BLaER1 (cell line): ENCODE measurements around the gene ABCB9.
A peak's percentile ranks its signal among the peaks of the same experiment; 100 is the strongest.

ENCODE experiments used
- H3K27ac ChIP-seq: shearing (Covaris generic); formaldehyde crosslinking; 2 replicates; pipeline ENCODE4 v1.8.1; 2022
- H3K27me3 ChIP-seq: shearing (Covaris generic); formaldehyde crosslinking; 2 replicates; pipeline ENCODE4 v1.8.1; 2022
- H3K36me3 ChIP-seq: shearing (Covaris generic); formaldehyde crosslinking; 2 replicates; pipeline ENCODE4 v1.8.1; 2022
- H3K4me1 ChIP-seq: shearing (Covaris generic); formaldehyde crosslinking; 2 replicates; pipeline ENCODE4 v1.8.1; 2022
- H3K4me2 ChIP-seq: shearing (Covaris generic); formaldehyde crosslinking; 2 replicates; pipeline ENCODE4 v1.8.1; 2022
- H3K4me3 ChIP-seq: shearing (Covaris generic); formaldehyde crosslinking; 2 replicates; pipeline ENCODE4 v1.8.1; 2022
- H3K9ac ChIP-seq: shearing (Covaris generic); formaldehyde crosslinking; 2 replicates; pipeline ENCODE4 v1.8.1; 2022
- H3K9me3 ChIP-seq: shearing (Covaris generic); formaldehyde crosslinking; 2 replicates; pipeline ENCODE4 v1.8.1; 2022
- H4K20me1 ChIP-seq: shearing (Covaris generic); formaldehyde crosslinking; 2 replicates; pipeline ENCODE4 v1.8.1; 2022
- Cebpa-rat ChIP-seq: shearing (Covaris generic); IDR thresholded peaks from 2 replicates; pipeline ENCODE4 v1.8.1; 2022

Gene ABCB9

DNA sequence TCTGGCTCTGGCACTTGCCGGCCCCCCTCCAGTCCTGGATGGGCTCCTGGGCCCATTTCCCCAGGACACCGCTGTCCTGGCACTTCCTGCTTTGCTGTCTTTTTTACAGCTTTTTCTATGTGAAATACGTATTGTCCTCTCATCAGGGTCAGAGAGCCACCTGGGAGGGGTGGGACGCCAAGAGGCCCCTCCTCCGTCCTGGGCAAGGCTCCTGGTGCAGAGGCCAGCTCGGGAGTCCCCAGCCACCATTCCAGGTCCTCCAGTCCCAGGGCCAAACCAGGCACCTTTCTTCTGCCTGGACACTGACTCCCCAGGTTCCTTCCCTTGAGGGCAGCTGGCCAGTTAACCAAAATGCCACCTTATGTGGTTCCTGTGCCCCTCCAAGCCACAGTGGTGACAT, 37.0 kb upstream of the ABCB9 start:
- TF ChIP-seq Cebpa-rat = no peak
- H3K36me3 ChIP-seq = peaks cover 46% of the 10 kb centered on the region
- H3K4me2 ChIP-seq = no peak overlapping the region
- H3K27ac ChIP-seq = no peak overlapping the region
- H4K20me1 ChIP-seq = peaks cover 43% of the 10 kb centered on the region
- peaks cover 35% of the 10 kb centered on the region for H3K4me1 ChIP-seq
- H3K4me3 ChIP-seq = no peak overlapping the region
- H3K9me3 ChIP-seq = no peaks in the 10 kb centered on the region
- H3K27me3 ChIP-seq = no peaks in the 10 kb centered on the region
- H3K9ac ChIP-seq = no peak overlapping the region

- H3K27ac ChIP-seq = no peak overlapping the region
- peak overlapping the region; percentile 86 for H3K4me2 ChIP-seq
- H3K4me1 ChIP-seq = peaks cover 41% of the 10 kb centered on the region
- no peaks in the 10 kb centered on the region for H3K27me3 ChIP-seq
- peaks cover 48% of the 10 kb centered on the region for H3K36me3 ChIP-seq
- peaks cover 45% of the 10 kb centered on the region for H4K20me1 ChIP-seq
- no peak for TF ChIP-seq Cebpa-rat
- no peak overlapping the region for H3K9ac ChIP-seq
- H3K9me3 ChIP-seq = no peaks in the 10 kb centered on the region
- no peak overlapping the region for H3K4me3 ChIP-seq
Observed at GRCh38 chr12:123001464-123001863, 35.2 kb upstream of the ABCB9 start.

DNA sequence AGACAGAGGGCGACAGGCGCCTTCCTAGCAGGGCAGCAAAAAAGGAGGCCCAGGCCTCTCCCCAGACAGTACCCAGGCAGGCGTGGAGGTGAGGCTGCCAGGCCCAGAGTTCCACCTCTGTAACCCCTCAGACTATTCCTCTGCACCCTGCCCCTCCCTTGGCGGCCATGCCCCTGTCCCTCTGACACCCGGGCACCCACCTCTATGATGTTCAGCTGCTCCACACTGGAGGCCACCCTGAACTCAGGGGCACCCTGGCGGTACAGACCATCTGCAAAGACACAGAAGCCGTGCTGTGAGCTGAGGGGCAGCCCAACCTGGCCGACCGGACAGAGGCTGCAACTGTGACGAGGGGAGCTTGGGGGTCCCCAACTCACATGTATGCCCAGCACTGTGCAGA, 34.3 kb upstream of the ABCB9 start:
- Histone ChIP-seq H3K27me3 (no peaks in the 10 kb centered on the region), H3K9ac (peak overlapping the region; percentile 57; the same call in 1 of the 2 replicates), H3K4me1 (peaks cover 41% of the 10 kb centered on the region), H3K36me3 (peaks cover 52% of the 10 kb centered on the region), H3K27ac (0 out of 2 replicates have a peak overlapping the region, but pooled peaks have one; percentile 19), H3K4me2 (peak overlapping the region; percentile 86), H4K20me1 (peaks cover 45% of the 10 kb centered on the region), H3K9me3 (no peaks in the 10 kb centered on the region), H3K4me3 (peak overlapping the region; percentile 18)
- no peak for TF ChIP-seq Cebpa-rat

DNA sequence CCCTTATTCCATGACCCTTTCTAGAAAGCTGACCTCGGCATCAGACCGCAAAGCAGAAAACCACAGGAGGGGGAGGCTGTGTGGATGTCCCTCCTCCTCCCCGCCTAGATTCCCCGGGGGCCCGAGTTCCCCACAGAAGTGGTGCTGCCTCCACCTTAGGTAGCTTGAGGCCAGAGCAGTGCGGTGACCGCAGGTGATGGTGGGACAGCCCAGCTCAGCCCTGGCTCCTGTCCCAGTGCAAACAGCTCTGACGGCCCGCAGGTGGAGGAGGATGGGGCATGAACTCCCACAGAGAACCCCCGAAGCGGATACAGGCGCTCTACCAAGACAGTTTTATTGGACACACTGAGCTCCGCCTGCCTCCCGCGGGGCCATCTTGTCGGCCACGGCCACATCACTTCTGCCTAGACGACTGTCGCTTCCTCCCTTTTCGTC, 33.7 kb upstream of the ABCB9 start:
- Histone ChIP-seq H3K4me1 (peaks cover 41% of the 10 kb centered on the region), H4K20me1 (peaks cover 45% of the 10 kb centered on the region), H3K9me3 (no peaks in the 10 kb centered on the region), H3K27ac (0 out of 2 replicates have a peak overlapping the region, but pooled peaks have one; percentile 19), H3K4me3 (peak overlapping the region; percentile 18), H3K36me3 (peaks cover 52% of the 10 kb centered on the region), H3K9ac (no peak overlapping the region), H3K27me3 (no peaks in the 10 kb centered on the region), H3K4me2 (peak overlapping the region; percentile 86)
- TF ChIP-seq Cebpa-rat = no peak

GRCh38 chr12:122999196-122999946, 33.1 kb upstream of the ABCB9 start:
- H3K4me3 ChIP-seq = no peak overlapping the region
- H3K27ac ChIP-seq = no peak overlapping the region
- H3K9me3 ChIP-seq = no peaks in the 10 kb centered on the region
- no peak for TF ChIP-seq Cebpa-rat
- no peaks in the 10 kb centered on the region for H3K27me3 ChIP-seq
- H3K36me3 ChIP-seq = peaks cover 50% of the 10 kb centered on the region
- peak overlapping the region; percentile 86 for H3K4me2 ChIP-seq
- peaks cover 45% of the 10 kb centered on the region for H4K20me1 ChIP-seq
- H3K9ac ChIP-seq = no peak overlapping the region
- peaks cover 41% of the 10 kb centered on the region for H3K4me1 ChIP-seq

GRCh38 chr12:122998316-122998715, 32.1 kb upstream of the ABCB9 start:
- no peak for TF ChIP-seq Cebpa-rat
- Histone ChIP-seq H3K4me3 (no peak overlapping the region), H3K9me3 (no peaks in the 10 kb centered on the region), H4K20me1 (peaks cover 45% of the 10 kb centered on the region), H3K4me1 (peaks cover 41% of the 10 kb centered on the region), H3K36me3 (peaks cover 40% of the 10 kb centered on the region; the same call in 1 of the 2 replicates), H3K9ac (no peak overlapping the region), H3K4me2 (no peak overlapping the region), H3K27ac (no peak overlapping the region), H3K27me3 (no peaks in the 10 kb centered on the region)

DNA sequence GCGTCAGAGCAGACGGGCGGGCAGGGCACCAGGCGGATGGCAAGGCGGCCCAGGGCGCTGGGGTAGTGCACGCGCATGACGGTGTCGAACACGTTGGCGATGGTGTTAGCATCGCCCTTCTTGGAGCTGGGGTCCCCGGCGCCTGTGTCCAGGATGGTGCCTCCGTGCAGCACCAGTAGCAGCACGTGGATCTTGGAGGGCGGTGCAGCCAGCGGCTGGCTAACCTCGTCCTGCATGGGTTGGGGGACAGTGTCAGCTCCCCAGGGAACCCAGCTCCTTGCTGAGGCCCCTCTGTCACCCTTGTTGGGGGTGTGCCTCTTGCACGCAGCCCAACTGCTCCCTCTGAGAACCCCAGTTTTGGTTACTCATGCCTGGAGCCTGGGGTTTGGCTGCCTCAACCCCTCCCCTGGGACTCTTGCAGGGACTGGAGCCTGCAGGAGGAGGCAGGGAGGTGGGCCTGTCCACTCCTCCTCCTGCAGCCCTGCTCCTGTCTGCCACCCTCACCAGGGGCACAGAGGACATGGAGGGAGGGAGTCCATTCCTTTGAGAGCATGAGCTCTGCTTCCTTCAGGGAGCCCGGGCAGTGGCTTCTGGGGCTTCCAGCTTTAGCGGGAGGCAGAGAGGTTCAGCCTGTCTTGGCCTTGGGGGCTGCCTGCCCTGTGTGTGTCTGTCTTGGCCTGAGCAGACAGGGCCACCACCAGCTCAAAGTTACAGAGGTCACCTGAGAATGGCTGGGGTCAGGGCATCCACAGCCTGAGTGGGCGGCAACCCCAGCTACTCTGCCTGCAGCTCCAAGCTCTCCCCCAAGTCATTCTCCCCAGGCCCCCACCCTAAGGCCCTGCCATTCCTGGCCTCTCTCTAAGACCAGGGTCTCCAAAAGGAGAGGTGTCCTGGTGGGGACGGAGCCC, 31.3 kb upstream of the ABCB9 start:
- Histone ChIP-seq H3K4me3 (no peak overlapping the region), H3K4me2 (no peak overlapping the region; the same call in 1 of the 2 replicates), H4K20me1 (peaks cover 45% of the 10 kb centered on the region), H3K9ac (no peak overlapping the region), H3K4me1 (peaks cover 41% of the 10 kb centered on the region), H3K27me3 (no peaks in the 10 kb centered on the region), H3K36me3 (peaks cover 37% of the 10 kb centered on the region; the same call in 1 of the 2 replicates), H3K9me3 (no peaks in the 10 kb centered on the region), H3K27ac (no peak overlapping the region)
- TF ChIP-seq Cebpa-rat = no peak

GRCh38 chr12:122996621-122997342, 30.5 kb upstream of the ABCB9 start:
- H3K9me3 ChIP-seq = no peaks in the 10 kb centered on the region
- H3K36me3 ChIP-seq = peaks cover 40% of the 10 kb centered on the region; the same call in 1 of the 2 replicates
- H3K4me3 ChIP-seq = no peak overlapping the region
- peaks cover 35% of the 10 kb centered on the region for H3K4me1 ChIP-seq
- no peak for TF ChIP-seq Cebpa-rat
- H3K27ac ChIP-seq = no peak overlapping the region
- H3K4me2 ChIP-seq = no peak overlapping the region
- peaks cover 45% of the 10 kb centered on the region for H4K20me1 ChIP-seq
- H3K27me3 ChIP-seq = no peaks in the 10 kb centered on the region
- H3K9ac ChIP-seq = no peak overlapping the region

DNA sequence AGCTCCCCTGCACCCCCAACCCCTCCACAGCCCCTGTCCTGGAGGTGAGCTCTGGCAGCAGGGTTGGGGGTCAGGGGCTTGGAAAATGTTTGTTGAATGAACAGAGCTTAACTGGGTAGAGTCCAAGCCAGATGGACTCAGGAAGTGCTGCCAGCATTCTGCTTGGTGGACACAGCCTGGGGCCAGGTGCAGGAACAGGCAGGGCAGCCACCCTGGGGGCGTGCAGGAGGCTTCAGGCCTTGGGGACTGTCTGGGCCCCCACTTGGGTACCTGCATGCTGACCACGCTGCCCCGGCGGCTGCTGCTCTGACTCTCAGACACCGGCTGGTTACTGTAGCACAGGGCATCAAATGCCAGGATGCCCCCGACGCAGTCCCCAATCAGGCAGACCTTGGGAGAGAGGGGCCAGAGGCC, 29.9 kb upstream of the ABCB9 start:
- no peak overlapping the region for H3K4me2 ChIP-seq
- H3K27ac ChIP-seq = no peak overlapping the region
- H3K9ac ChIP-seq = no peak overlapping the region
- H3K27me3 ChIP-seq = no peaks in the 10 kb centered on the region
- no peaks in the 10 kb centered on the region for H3K9me3 ChIP-seq
- H3K4me3 ChIP-seq = no peak overlapping the region
- no peak for TF ChIP-seq Cebpa-rat
- H3K4me1 ChIP-seq = peaks cover 29% of the 10 kb centered on the region
- peaks cover 46% of the 10 kb centered on the region; the same call in 1 of the 2 replicates for H3K36me3 ChIP-seq
- peaks cover 45% of the 10 kb centered on the region for H4K20me1 ChIP-seq
